ENCODE results near the gene RNF40. TPM values are rescaled to one million over a fixed set of nuclear protein-coding genes. Genes with fewer than 3 reads are reported as not detected.

RNF40 gene
- total and polyA plus RNA-seq, 2 donors (not counting 1 experiment from before 2014, with no cell fraction given): 42.0 to 56.8 TPM

GRCh38 chr16:30722443-30722842 lies 39.7 kb upstream of the RNF40 start:
- no peak for DNase-seq (ENCODE audit: low read depth in 2 of 2)
- Histone ChIP-seq H4K20me1 (ENCODE audit: control insufficient read depth, extremely low read depth, insufficient read depth, low read length) (no peaks in the 10 kb centered on the region), H2AFZ (ENCODE audit: low read length) (no peak overlapping the region), H3K9me3 (ENCODE audit: control insufficient read depth, insufficient read depth, low read depth, low read length) (no peaks in the 10 kb centered on the region), H3K36me3 (ENCODE audit: control insufficient read depth, insufficient read depth, low read length) (peaks cover 47% of the 10 kb centered on the region), H3K4me3 (replicated peaks in 1 of 4; ENCODE audit: control extremely low read depth in 1 of 4, insufficient read depth in 1 of 4, low read depth in 3 of 4, low read length in 4 of 4) (no peak overlapping the region), H3K4me1 (ENCODE audit: control insufficient read depth, extremely low read depth, insufficient read depth, low read length) (peaks cover 4% of the 10 kb centered on the region), H3K79me2 (ENCODE audit: control insufficient read depth, insufficient read depth, low read length) (peaks cover 11% of the 10 kb centered on the region), H3K4me2 (ENCODE audit: extremely low read depth, insufficient read depth, low read length) (no peak overlapping the region), H3K27me3 (ENCODE audit: control insufficient read depth, insufficient read depth, low read length) (no peaks in the 10 kb centered on the region), H3K27ac (ENCODE audit: insufficient read depth, low read length) (no peak overlapping the region), H3K9ac (ENCODE audit: insufficient read depth, low read length) (no peak overlapping the region)
- TF ChIP-seq CTCF (conservative IDR thresholded peaks at IDR 0.05 in 1 of 2, IDR thresholded peaks at IDR 0.05 in 1 of 2; ENCODE audit: low read depth in 1 of 2, low read length in 2 of 2) (peak in 1 of 2 donors; percentile 5), EZH2 (IDR thresholded peaks at IDR 0.05; ENCODE audit: low read length, missing control alignments) (no peak)

DNA sequence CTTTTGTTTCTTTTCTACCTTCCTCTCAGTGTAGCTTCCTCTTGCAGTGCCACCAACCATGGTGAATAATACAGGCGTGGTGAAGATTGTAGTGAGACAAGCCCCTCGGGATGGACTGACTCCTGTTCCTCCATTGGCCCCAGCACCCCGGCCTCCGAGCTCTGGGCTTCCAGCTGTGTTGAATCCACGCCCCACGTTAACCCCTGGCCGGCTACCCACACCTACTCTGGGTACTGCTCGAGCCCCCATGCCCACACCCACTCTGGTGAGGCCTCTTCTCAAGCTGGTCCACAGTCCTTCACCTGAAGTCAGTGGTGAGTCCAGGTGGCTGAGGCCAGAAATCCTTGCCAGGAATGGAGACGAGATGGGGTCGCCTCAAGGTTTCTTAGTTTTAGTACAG lies 39.2 kb upstream of the RNF40 start:
- Histone ChIP-seq H3K4me2 (ENCODE audit: extremely low read depth, insufficient read depth, low read length) (no peak overlapping the region), H3K79me2 (ENCODE audit: control insufficient read depth, insufficient read depth, low read length) (peaks cover 12% of the 10 kb centered on the region)
- DNase-seq (ENCODE audit: low read depth in 2 of 2): no peak

DNA sequence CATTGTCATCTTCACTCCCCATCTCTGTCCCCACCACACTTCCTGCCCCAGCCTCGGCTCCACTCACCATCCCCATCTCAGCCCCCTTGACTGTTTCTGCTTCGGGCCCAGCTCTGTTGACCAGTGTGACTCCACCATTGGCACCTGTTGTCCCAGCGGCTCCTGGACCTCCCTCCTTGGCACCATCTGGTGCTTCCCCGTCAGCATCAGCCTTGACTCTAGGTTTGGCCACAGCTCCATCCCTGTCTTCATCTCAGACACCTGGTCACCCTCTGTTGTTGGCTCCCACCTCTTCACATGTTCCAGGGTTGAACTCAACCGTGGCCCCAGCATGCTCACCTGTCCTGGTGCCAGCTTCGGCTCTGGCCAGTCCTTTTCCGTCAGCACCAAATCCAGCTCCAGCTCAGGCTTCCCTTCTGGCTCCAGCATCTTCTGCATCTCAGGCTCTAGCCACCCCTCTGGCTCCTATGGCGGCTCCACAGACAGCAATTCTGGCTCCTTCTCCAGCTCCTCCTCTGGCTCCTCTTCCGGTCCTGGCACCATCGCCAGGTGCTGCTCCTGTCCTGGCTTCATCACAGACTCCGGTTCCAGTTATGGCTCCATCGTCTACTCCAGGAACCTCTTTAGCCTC lies 38.3 kb upstream of the RNF40 start:
- H2AFZ ChIP-seq (ENCODE audit: low read length): no peak overlapping the region
- peaks cover 4% of the 10 kb centered on the region for H3K4me1 ChIP-seq (ENCODE audit: control insufficient read depth, extremely low read depth, insufficient read depth, low read length)
- no peak overlapping the region for H3K4me2 ChIP-seq (ENCODE audit: extremely low read depth, insufficient read depth, low read length)
- no peak overlapping the region for H3K27ac ChIP-seq (ENCODE audit: insufficient read depth, low read length)
- DNase-seq (ENCODE audit: low read depth in 2 of 2): no peak
- no peak overlapping the region for H3K9ac ChIP-seq (ENCODE audit: insufficient read depth, low read length)
- H3K27me3 ChIP-seq (ENCODE audit: control insufficient read depth, insufficient read depth, low read length): no peaks in the 10 kb centered on the region
- peaks cover 12% of the 10 kb centered on the region for H3K79me2 ChIP-seq (ENCODE audit: control insufficient read depth, insufficient read depth, low read length)
- no peaks in the 10 kb centered on the region for H4K20me1 ChIP-seq (ENCODE audit: control insufficient read depth, extremely low read depth, insufficient read depth, low read length)
- no peak for TF ChIP-seq EZH2 (IDR thresholded peaks at IDR 0.05; ENCODE audit: low read length, missing control alignments)
- TF ChIP-seq CTCF (conservative IDR thresholded peaks at IDR 0.05 in 1 of 2, IDR thresholded peaks at IDR 0.05 in 1 of 2; ENCODE audit: low read depth in 1 of 2, low read length in 2 of 2): no peak
- no peak overlapping the region for H3K4me3 ChIP-seq (replicated peaks in 1 of 4; ENCODE audit: control extremely low read depth in 1 of 4, insufficient read depth in 1 of 4, low read depth in 3 of 4, low read length in 4 of 4)
- H3K9me3 ChIP-seq (ENCODE audit: control insufficient read depth, insufficient read depth, low read depth, low read length): no peaks in the 10 kb centered on the region
- H3K36me3 ChIP-seq (ENCODE audit: control insufficient read depth, insufficient read depth, low read length): peaks cover 50% of the 10 kb centered on the region

More for the DNA sequence above, 39.2 kb upstream of the RNF40 start:
- peaks cover 47% of the 10 kb centered on the region for H3K36me3 ChIP-seq (ENCODE audit: control insufficient read depth, insufficient read depth, low read length)
- H3K4me1 ChIP-seq (ENCODE audit: control insufficient read depth, extremely low read depth, insufficient read depth, low read length): peaks cover 4% of the 10 kb centered on the region
- TF ChIP-seq CTCF (conservative IDR thresholded peaks at IDR 0.05 in 1 of 2, IDR thresholded peaks at IDR 0.05 in 1 of 2; ENCODE audit: low read depth in 1 of 2, low read length in 2 of 2) (no peak), EZH2 (IDR thresholded peaks at IDR 0.05; ENCODE audit: low read length, missing control alignments) (no peak)
- H3K4me3 ChIP-seq (replicated peaks in 1 of 4; ENCODE audit: control extremely low read depth in 1 of 4, insufficient read depth in 1 of 4, low read depth in 3 of 4, low read length in 4 of 4): no peak overlapping the region
- no peak overlapping the region for H3K9ac ChIP-seq (ENCODE audit: insufficient read depth, low read length)
- H3K27ac ChIP-seq (ENCODE audit: insufficient read depth, low read length): no peak overlapping the region
- no peaks in the 10 kb centered on the region for H3K27me3 ChIP-seq (ENCODE audit: control insufficient read depth, insufficient read depth, low read length)
- H4K20me1 ChIP-seq (ENCODE audit: control insufficient read depth, extremely low read depth, insufficient read depth, low read length): no peaks in the 10 kb centered on the region
- no peaks in the 10 kb centered on the region for H3K9me3 ChIP-seq (ENCODE audit: control insufficient read depth, insufficient read depth, low read depth, low read length)
- H2AFZ ChIP-seq (ENCODE audit: low read length): no peak overlapping the region
